ENCODE data around the gene RMND1.

The RMND1 gene

GRCh38 chr6:151374036-151374683, 77.8 kb downstream of the RMND1 start:
- Histone ChIP-seq H3K79me2 (ENCODE audit: insufficient read depth, low read length) (peaks cover 51% of the 10 kb centered on the region), H3K27me3 (ENCODE audit: insufficient read depth, low read length) (no peaks in the 10 kb centered on the region), H3K9ac (ENCODE audit: low read length) (no peak overlapping the region), H3K4me1 (ENCODE audit: insufficient read depth, low read length, severe bottlenecking) (peaks cover 9% of the 10 kb centered on the region), H4K20me1 (ENCODE audit: insufficient read depth, low read length) (no peaks in the 10 kb centered on the region), H3K4me2 (ENCODE audit: low read length) (no peak overlapping the region), H3K27ac (ENCODE audit: low read depth, low read length, poor library complexity, severe bottlenecking) (no peak overlapping the region), H3F3A (ENCODE audit: insufficient read depth, low read length) (no peaks in the 10 kb centered on the region), H3K9me2 (ENCODE audit: low read depth, low read length) (no peaks in the 10 kb centered on the region), H3K4me3 (ENCODE audit: low read depth, low read length, poor library complexity, severe bottlenecking) (no peak overlapping the region), H3K9me3 (ENCODE audit: low read length) (no peaks in the 10 kb centered on the region; the same call in 1 of the 2 replicates), H3K36me3 (ENCODE audit: insufficient read depth, low read length) (peaks cover 39% of the 10 kb centered on the region), H2AFZ (ENCODE audit: low read length) (no peak overlapping the region)
- no peak for TF ChIP-seq EZH2 (IDR thresholded peaks at IDR 0.05; ENCODE audit: borderline replicate concordance, low read length)
- no peak for TF ChIP-seq CTCF (IDR thresholded peaks at IDR 0.05; ENCODE audit: low read length)

- peaks cover 34% of the 10 kb centered on the region for H3K79me2 ChIP-seq (ENCODE audit: insufficient read depth, low read length)
- H3K27ac ChIP-seq (ENCODE audit: low read depth, low read length, poor library complexity, severe bottlenecking), result no peak overlapping the region
- H4K20me1 ChIP-seq (ENCODE audit: insufficient read depth, low read length), result no peaks in the 10 kb centered on the region
- H3K27me3 ChIP-seq (ENCODE audit: insufficient read depth, low read length), result no peaks in the 10 kb centered on the region
- no peaks in the 10 kb centered on the region for H3K9me2 ChIP-seq (ENCODE audit: low read depth, low read length)
- no peaks in the 10 kb centered on the region; the same call in 1 of the 2 replicates for H3K9me3 ChIP-seq (ENCODE audit: low read length)
- H3K4me1 ChIP-seq (ENCODE audit: insufficient read depth, low read length, severe bottlenecking), result peaks cover 9% of the 10 kb centered on the region
- H2AFZ ChIP-seq (ENCODE audit: low read length), result no peak overlapping the region
- no peaks in the 10 kb centered on the region for H3F3A ChIP-seq (ENCODE audit: insufficient read depth, low read length)
- H3K9ac ChIP-seq (ENCODE audit: low read length), result no peak overlapping the region
- no peak for TF ChIP-seq CTCF (IDR thresholded peaks at IDR 0.05; ENCODE audit: low read length)
- TF ChIP-seq EZH2 (IDR thresholded peaks at IDR 0.05; ENCODE audit: borderline replicate concordance, low read length), result no peak
- H3K4me2 ChIP-seq (ENCODE audit: low read length), result no peak overlapping the region
- H3K4me3 ChIP-seq (ENCODE audit: low read depth, low read length, poor library complexity, severe bottlenecking), result no peak overlapping the region
- H3K36me3 ChIP-seq (ENCODE audit: insufficient read depth, low read length), result peaks cover 45% of the 10 kb centered on the region
Measured at GRCh38 chr6:151372164-151372563, 79.8 kb downstream of the RMND1 start.

- Histone ChIP-seq H4K20me1 (ENCODE audit: insufficient read depth, low read length) (no peaks in the 10 kb centered on the region), H3K4me2 (ENCODE audit: low read length) (no peak overlapping the region), H3K4me3 (ENCODE audit: low read depth, low read length, poor library complexity, severe bottlenecking) (no peak overlapping the region), H3F3A (ENCODE audit: insufficient read depth, low read length) (no peaks in the 10 kb centered on the region), H3K9me3 (ENCODE audit: low read length) (no peaks in the 10 kb centered on the region), H3K27ac (ENCODE audit: low read depth, low read length, poor library complexity, severe bottlenecking) (no peak overlapping the region), H3K9me2 (ENCODE audit: low read depth, low read length) (no peaks in the 10 kb centered on the region), H3K79me2 (ENCODE audit: insufficient read depth, low read length) (peaks cover 18% of the 10 kb centered on the region), H3K9ac (ENCODE audit: low read length) (no peak overlapping the region), H2AFZ (ENCODE audit: low read length) (no peak overlapping the region), H3K36me3 (ENCODE audit: insufficient read depth, low read length) (peaks cover 57% of the 10 kb centered on the region), H3K27me3 (ENCODE audit: insufficient read depth, low read length) (no peaks in the 10 kb centered on the region), H3K4me1 (ENCODE audit: insufficient read depth, low read length, severe bottlenecking) (no peaks in the 10 kb centered on the region)
- TF ChIP-seq CTCF (IDR thresholded peaks at IDR 0.05; ENCODE audit: low read length), result peak; percentile 9; the same call in 1 of the 2 replicates
- TF ChIP-seq EZH2 (IDR thresholded peaks at IDR 0.05; ENCODE audit: borderline replicate concordance, low read length), result no peak
Measured at GRCh38 chr6:151370509-151371078, 81.3 kb downstream of the RMND1 start.

Measured in OCI-LY1 (cell line).